Left kidney (tissue), 2 donors: ENCODE data around the gene PPP3CA. TPM values are rescaled to one million over a fixed set of nuclear protein-coding genes. Genes with fewer than 3 reads are reported as not detected.
A peak's percentile ranks its signal among the peaks of the same experiment; 100 is the strongest.
"Not testable (repeated sequence)": the region's sequence is repeated elsewhere in the genome, so short reads cannot be mapped to it uniquely, and the experiment has no call there.

Source experiments
- DNase-seq: peaks from one replicate; pipeline ENCODE4 v3.0.0-alpha.2; 2013
- polyA plus RNA-seq: library from polyadenylated mRNA; unstranded; fragments of 120-200 nt; gene quantifications from one replicate; pipeline ENCODE4 v1.2.1, GENCODE V29; 2013; ENCODE audit not compliant: insufficient read length

Gene PPP3CA
- polyA plus RNA-seq, 1 donor: 54.3 TPM

DNA sequence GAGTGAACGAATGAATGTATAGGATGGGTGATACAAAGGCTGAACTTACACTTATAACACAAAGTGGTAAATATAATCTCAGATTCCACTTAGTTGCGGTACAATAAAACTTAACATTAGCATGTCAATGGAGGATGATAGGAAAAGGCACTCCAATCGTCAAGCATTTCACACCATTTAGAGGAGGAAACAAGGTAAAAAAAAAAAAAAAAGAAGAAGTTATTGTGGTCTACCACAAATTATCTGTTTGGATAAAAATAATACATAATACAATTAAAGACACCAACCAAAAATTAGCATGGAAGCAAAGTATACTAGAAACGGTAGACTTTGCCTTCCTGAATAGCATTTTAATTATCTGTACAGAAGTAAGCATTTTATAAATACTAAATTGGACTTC, 205.5 kb downstream of the PPP3CA start:
- no peak for DNase-seq

GRCh38 chr4:101141230-101141629, 206.1 kb downstream of the PPP3CA start:
- no peak for DNase-seq

DNA sequence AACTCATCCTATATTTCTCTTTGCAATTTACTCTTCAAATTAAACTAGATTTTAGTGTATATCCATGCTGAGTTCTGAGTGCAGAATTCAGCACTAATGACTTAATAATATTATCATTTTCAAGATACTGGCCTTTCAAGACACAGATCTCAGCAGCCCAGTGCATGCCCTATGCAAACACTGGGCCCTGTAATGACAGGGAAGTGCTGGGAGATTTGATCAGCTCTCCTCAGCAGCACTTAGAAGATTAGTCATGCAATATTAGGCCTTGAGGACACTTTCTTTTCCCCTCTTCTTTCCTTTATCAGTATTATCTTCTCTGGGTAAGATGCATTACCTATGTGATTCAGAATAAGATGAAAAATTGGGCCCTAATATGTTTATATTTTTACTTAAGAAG, 207.1 kb downstream of the PPP3CA start:
- DNase-seq: no peak

GRCh38 chr4:101136373-101137370, 210.7 kb downstream of the PPP3CA start:
- DNase-seq: no peak

DNA sequence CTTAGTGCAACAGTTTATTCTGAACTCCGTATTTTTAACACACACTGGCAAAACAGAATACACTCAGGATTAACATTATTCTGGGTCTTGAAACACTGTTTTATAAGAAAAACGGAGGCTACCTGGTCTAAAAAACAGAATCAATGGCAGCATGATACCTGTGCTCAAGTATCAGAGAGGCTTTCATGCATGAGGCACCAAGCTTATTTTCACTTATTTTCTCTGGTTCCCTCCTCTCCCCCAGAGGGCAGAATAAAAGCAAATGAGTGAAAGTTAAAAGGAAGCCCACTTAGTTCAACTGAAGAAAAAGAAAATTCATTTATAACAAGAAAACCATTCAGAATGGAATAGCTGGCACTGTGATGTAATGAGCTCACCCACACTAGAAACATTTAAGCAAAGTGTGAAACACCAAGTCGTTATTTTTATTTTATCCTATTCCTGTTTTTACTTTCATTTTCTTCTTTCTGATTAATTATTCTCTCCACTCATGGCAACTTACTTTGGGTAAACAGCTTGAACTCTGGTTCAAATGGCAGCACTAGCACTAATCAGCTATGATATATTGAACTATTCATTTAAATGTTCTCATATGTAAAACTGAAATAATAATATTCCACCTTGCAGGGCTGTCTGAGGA, 211.8 kb downstream of the PPP3CA start:
- no peak for DNase-seq

DNA sequence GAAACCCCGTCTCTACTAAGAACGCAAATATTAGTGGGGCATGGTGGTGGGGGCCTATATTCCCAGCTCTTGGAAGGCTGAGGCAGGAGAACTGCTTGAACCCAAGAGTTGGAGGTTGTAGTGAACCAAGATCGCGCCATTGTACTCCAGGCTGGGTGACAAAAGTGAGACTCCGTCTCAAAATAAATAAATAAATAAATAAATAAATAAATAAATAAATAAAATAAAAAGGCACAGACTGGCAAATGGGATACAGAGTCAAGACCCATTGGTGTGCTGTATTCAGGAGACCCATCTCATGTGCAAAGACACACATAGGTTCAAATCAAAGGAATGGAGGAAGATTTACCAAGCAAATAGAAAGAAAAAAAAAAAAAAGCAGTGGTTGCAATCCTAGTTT, 216.3 kb downstream of the PPP3CA start:
- not testable (repeated sequence) for DNase-seq

- DNase-seq: not testable (repeated sequence)
These were observed 218.4 kb downstream of the PPP3CA start for GRCh38 chr4:101128898-101129297.

GRCh38 chr4:101128473-101128872, 218.9 kb downstream of the PPP3CA start:
- DNase-seq: no peak

DNA sequence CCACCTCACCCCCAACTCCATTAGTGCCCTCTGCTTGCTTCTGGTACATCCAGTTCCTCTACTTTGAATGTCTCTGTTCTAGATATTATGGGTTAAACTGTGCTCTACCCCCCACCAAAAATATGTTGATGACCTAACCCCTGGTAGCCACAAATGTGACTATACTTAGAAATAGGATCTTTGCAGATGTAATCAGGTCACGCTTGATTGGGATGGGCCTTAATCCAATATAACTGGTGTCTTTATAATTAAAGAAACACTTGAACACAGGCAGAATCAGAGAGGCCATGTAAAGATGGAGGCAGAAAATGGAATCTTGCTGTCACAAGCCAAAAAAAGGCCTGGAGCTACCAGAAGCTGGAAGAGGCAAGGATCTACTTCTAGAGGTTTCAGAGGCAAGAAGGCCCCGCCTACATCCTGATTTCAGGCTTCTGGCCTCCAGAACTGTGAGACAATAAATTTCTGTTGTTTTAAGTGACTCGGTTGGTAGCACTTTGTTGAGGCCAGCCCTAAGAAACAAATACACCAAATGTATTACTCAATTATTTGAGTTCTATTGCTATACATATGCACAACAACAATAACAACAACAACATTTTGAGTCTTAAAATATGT, 220.0 kb downstream of the PPP3CA start:
- DNase-seq: no peak

DNA sequence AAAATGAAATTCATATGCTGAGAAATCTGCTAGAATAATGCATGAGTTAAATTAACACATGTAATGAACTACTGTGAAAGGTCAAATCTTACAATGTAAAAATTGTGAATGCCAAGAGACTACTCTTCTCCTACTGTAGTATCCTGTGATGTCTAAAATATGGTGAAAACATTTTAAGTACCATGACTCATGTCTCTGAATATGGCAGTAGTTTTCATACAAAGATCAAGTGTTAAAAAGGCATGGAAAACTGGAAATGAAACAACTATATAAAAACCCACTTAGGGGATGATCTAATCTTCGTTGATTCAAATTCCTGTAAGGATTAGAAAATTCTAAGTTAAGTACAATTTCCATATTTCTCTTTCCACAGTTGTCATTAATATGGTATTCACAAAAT, 221.3 kb downstream of the PPP3CA start:
- no peak for DNase-seq

GRCh38 chr4:101125045-101125942, 222.0 kb downstream of the PPP3CA start:
- DNase-seq: no peak

- no peak for DNase-seq
These were observed 224.1 kb downstream of the PPP3CA start for GRCh38 chr4:101123231-101123630.

- no peak for DNase-seq
These were observed 225.3 kb downstream of the PPP3CA start for GRCh38 chr4:101122019-101122418.

DNA sequence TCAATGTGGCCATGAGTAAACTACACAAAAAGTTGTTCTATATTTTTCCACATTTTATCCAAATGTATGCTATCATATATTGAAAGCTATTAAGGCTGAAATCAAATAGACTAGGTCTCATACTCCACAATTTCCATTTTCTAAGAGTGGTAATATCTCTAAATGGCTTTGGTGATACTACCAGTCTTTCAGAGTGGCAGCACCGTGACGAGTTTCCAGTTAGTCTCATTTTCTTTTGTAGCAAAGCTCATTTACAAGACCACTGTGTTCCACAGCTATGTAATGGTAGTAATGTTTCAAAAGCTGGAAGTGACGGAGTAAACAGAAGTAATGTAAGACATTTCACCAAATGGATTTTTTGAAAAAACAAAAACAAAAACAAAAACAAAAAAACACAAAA, 228.2 kb downstream of the PPP3CA start:
- no peak for DNase-seq

DNA sequence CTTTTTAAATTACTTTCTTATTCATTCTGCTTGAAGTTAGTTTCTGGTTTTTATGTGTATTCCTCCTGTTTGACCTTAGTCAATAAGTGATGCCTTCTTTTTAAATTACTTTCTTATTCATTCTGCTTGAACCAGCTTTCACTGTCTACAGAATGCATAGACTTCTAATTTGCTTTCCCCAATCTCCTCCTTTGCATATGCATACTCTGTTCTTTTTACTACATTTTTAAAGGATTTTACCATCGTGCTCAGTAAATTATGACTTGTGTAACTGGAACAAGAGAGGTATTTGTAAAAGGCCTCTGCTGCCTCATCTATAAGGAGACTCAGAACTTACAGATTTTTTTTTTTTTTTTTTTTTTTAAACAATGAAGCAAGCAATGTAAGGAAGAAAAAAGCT, 228.7 kb downstream of the PPP3CA start:
- DNase-seq: no peak

GRCh38 chr4:101115887-101116286, 231.4 kb downstream of the PPP3CA start:
- no peak for DNase-seq

GRCh38 chr4:101114936-101115372, 232.4 kb downstream of the PPP3CA start:
- no peak for DNase-seq

GRCh38 chr4:101104312-101105052, 242.8 kb downstream of the PPP3CA start:
- DNase-seq: no peak

- peak; percentile 17 for DNase-seq
These were observed 243.8 kb downstream of the PPP3CA start for GRCh38 chr4:101103381-101104142.

DNA sequence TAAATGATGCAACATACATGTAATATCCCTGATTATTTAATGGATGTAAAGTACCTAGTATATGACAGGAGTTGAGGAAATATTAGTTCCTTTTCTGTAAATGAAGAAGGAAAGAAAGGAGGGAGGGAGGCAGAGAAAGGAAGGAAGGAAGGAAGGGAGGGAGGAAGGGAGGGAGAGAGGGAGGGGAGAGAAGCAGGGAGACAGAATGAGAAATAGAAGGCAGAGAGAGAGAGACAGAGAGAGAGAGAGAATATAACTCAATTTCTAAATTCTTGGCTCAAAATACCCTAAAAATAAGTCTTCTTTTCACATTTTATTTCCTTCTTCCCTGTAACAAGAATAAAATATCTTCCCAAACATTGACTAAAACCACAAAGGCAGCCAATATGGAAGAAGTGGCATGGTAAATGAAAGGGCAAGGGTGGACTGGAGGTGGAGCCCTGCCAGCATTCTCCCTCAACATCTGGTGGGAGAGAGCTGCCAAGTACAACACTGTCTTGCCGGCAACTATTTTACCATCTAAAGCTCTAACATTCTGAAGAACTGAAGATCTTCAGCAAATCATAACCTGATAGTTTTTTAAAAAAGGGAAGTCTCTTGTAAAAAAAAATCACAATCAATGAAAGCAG, 245.1 kb downstream of the PPP3CA start:
- no peak for DNase-seq
